ENCODE data around the gene HEY2. TPM values are rescaled to one million over a fixed set of nuclear protein-coding genes. Genes with fewer than 3 reads are reported as not detected.

Gene HEY2
- polyA plus RNA-seq, 2 of the 4 experiments (the other 2 are of a cell fraction) = 0.09 TPM; not detected in 1

- ChIA-PET POLR2A (no interaction called here), CTCF (no interaction called here)
- WGBS (ENCODE audit: missing lambda C conversion rate) = 13% methylated on average over 2 of the region's 2 CpGs
- ATAC-seq = no peak
- Histone ChIP-seq H3K4me3 (no peak overlapping the region), H3K27ac (no peak overlapping the region), H3K4me1 (no peaks in the 10 kb centered on the region), H3K4me2 (no peak overlapping the region), H3K9me3 (no peaks in the 10 kb centered on the region)
- TF ChIP-seq NFE2L2 (conservative IDR thresholded peaks at IDR 0.05; ENCODE audit: low read length) = no peak
- no peak for DNase-seq (ENCODE audit: low read depth in 1 of 2, low spot score in 1 of 2)
- no peak for FAIRE-seq
These were observed 31.3 kb upstream of the HEY2 start for GRCh38 chr6:125718109-125718508.

- ChIA-PET CTCF (no interaction called here), POLR2A (no interaction called here)
- DNase-seq (ENCODE audit: low read depth in 1 of 2, low spot score in 1 of 2) (no peak), ATAC-seq (no peak), FAIRE-seq (no peak)
- H3K4me3 ChIP-seq = no peak overlapping the region
- H3K9me3 ChIP-seq = no peaks in the 10 kb centered on the region
- TF ChIP-seq POLR2AphosphoS2 (conservative IDR thresholded peaks at IDR 0.05; ENCODE audit: low read length) (no peak), CHD2 (IDR thresholded peaks at IDR 0.05; ENCODE audit: low read length, partially characterized antibody) (no peak), TFCP2L1 (CRISPR knock-in tag; IDR thresholded peaks at IDR 0.05) (no peak), ELK1 (IDR thresholded peaks at IDR 0.05; ENCODE audit: low read depth, low read length) (no peak), CBX8 (IDR thresholded peaks at IDR 0.05) (no peak), TP53 (CRISPR knock-in tag; IDR thresholded peaks at IDR 0.05) (no peak), MYC (IDR thresholded peaks at IDR 0.05; ENCODE audit: borderline replicate concordance, low read length) (no peak), NFE2L2 (conservative IDR thresholded peaks at IDR 0.05; ENCODE audit: low read length) (no peak), HDAC2 (IDR thresholded peaks at IDR 0.05) (no peak), HOXA7 (CRISPR knock-in tag; IDR thresholded peaks at IDR 0.05) (no peak)
- no peak overlapping the region for H3K4me2 ChIP-seq
- H3K27ac ChIP-seq = no peak overlapping the region
- H3K4me1 ChIP-seq = no peaks in the 10 kb centered on the region
These were observed 26.5 kb upstream of the HEY2 start for GRCh38 chr6:125722886-125723285.

GRCh38 chr6:125727216-125727615 lies 22.2 kb upstream of the HEY2 start:
- DNase-seq (ENCODE audit: low read depth in 1 of 2, low spot score in 1 of 2) = no peak
- CTCF ChIA-PET = interaction anchor here (1.2 kb wide), 1 partner anchor 32 kb away, joined by 3 read pairs; no protein-coding TSS in a partner anchor
- ATAC-seq = no peak
- no peaks in the 10 kb centered on the region for H3K4me1 ChIP-seq
- H3K4me2 ChIP-seq = no peak overlapping the region
- H3K4me3 ChIP-seq = no peak overlapping the region
- POLR2A ChIA-PET = no interaction called here
- H3K9me3 ChIP-seq = no peaks in the 10 kb centered on the region
- no peak for FAIRE-seq
- TF ChIP-seq HOXB5 (CRISPR knock-in tag; IDR thresholded peaks at IDR 0.05) (no peak), FOSL2 (IDR thresholded peaks at IDR 0.05) (no peak), FOSL2 (CRISPR knock-in tag; IDR thresholded peaks at IDR 0.05) (no peak), HMGXB4 (CRISPR knock-in tag; IDR thresholded peaks at IDR 0.05; ENCODE audit: borderline replicate concordance) (no peak), GATA3 (IDR thresholded peaks at IDR 0.05; ENCODE audit: borderline replicate concordance) (no peak), HEYL (CRISPR knock-in tag; IDR thresholded peaks at IDR 0.05) (no peak), FOXS1 (CRISPR knock-in tag; IDR thresholded peaks at IDR 0.05) (no peak), HDAC2 (IDR thresholded peaks at IDR 0.05) (no peak), NFE2L2 (conservative IDR thresholded peaks at IDR 0.05; ENCODE audit: low read length) (no peak), MYC (IDR thresholded peaks at IDR 0.05; ENCODE audit: borderline replicate concordance, low read length) (no peak), RFX5 (IDR thresholded peaks at IDR 0.05) (no peak), JUN (IDR thresholded peaks at IDR 0.05) (no peak), MAFK (IDR thresholded peaks at IDR 0.05; ENCODE audit: partially characterized antibody) (no peak), HOXB13 (CRISPR knock-in tag; IDR thresholded peaks at IDR 0.05; ENCODE audit: low read depth) (no peak), NPAS2 (CRISPR knock-in tag; IDR thresholded peaks at IDR 0.05; ENCODE audit: borderline replicate concordance) (no peak), CHD4 (IDR thresholded peaks at IDR 0.05; ENCODE audit: borderline replicate concordance) (no peak)
- H3K27ac ChIP-seq = no peak overlapping the region

Measured in A549 (cell line).